Neural cell (in vitro differentiated cells): Measurements from ENCODE around the gene ITGB1BP1. TPM values are rescaled to one million over a fixed set of nuclear protein-coding genes. Genes with fewer than 3 reads are reported as not detected.

Source experiments
- H2AFZ ChIP-seq: fragments of 200-600, 300-800 bp; sonication (generic), shearing (Covaris generic); 2 replicates; pipeline ENCODE4 v1.6.0; 2014; ENCODE audit warnings: low read depth, mild to moderate bottlenecking, antibody characterized with exemption, low read length, moderate library complexity
- H3F3A ChIP-seq: fragments of 200-600 bp; shearing (Covaris generic); 2 replicates; pipeline ENCODE4 v1.6.1; 2016; ENCODE audit warnings: mild to moderate bottlenecking, moderate library complexity, mixed read lengths, antibody characterized with exemption, low read length; ENCODE audit not compliant: insufficient read depth, poor library complexity, severe bottlenecking
- H3K27ac ChIP-seq: fragments of 200-600, 300-800 bp; sonication (generic), shearing (Covaris generic); 2 replicates; pipeline ENCODE4 v1.5.1; 2014; ENCODE audit warnings: mild to moderate bottlenecking, low read length, moderate library complexity
- H3K27me3 ChIP-seq: fragments of 300-800, 200-600 bp; sonication (generic), shearing (Covaris generic); 2 replicates; pipeline ENCODE4 v1.6.0; 2014; ENCODE audit warnings: mild to moderate bottlenecking, low read depth, low read length, moderate library complexity; ENCODE audit not compliant: insufficient read depth
- H3K36me3 ChIP-seq: fragments of 300-800, 200-600 bp; sonication (generic), shearing (Covaris generic); 2 replicates; pipeline ENCODE4 v1.5.1; 2014; ENCODE audit warnings: mild to moderate bottlenecking, antibody characterized with exemption, low read length, moderate library complexity; ENCODE audit not compliant: insufficient read depth
- H3K4me2 ChIP-seq: fragments of 300-800, 200-600 bp; sonication (generic), shearing (Covaris generic); 2 replicates; pipeline ENCODE4 v1.6.0; 2014; ENCODE audit warnings: mild to moderate bottlenecking, low read length
- H3K4me3 ChIP-seq: fragments of 300-800, 200-600 bp; sonication (generic), shearing (Covaris generic); 2 replicates; pipeline ENCODE4 v1.5.1; 2014; ENCODE audit warnings: mild to moderate bottlenecking, low read length, moderate library complexity
- H3K79me2 ChIP-seq: fragments of 200-600 bp; shearing (Covaris generic); replicated peaks from 2 replicates; pipeline ENCODE4 v1.6.0; 2014; ENCODE audit warnings: mild to moderate bottlenecking, low read length, moderate library complexity; ENCODE audit not compliant: insufficient read depth
- H3K9ac ChIP-seq: fragments of 300-800, 200-600 bp; sonication (generic), shearing (Covaris generic); 2 replicates; pipeline ENCODE4 v1.6.1; 2016; ENCODE audit warnings: mild to moderate bottlenecking, low read length, mixed read lengths
- H3K9me2 ChIP-seq: fragments of 200-600 bp; shearing (Covaris generic); 2 replicates; pipeline ENCODE4 v1.6.1; 2016; ENCODE audit warnings: mild to moderate bottlenecking, low read length, mixed read lengths; ENCODE audit not compliant: insufficient read depth
- H3K9me3 ChIP-seq: fragments of 200-600, 300-800 bp; sonication (generic), shearing (Covaris generic); 2 replicates; pipeline ENCODE4 v1.6.1; 2016; ENCODE audit warnings: mild to moderate bottlenecking, mixed run types, low read length, moderate library complexity, mixed read lengths
- H4K20me1 ChIP-seq: fragments of 200-600 bp; shearing (Covaris generic); 2 replicates; pipeline ENCODE4 v1.6.1; 2016; ENCODE audit warnings: mild to moderate bottlenecking, mixed run types; ENCODE audit not compliant: insufficient read depth
- EP300 ChIP-seq: fragments of 450-650 bp; conservative IDR thresholded peaks from 2 replicates; pipeline ENCODE4 v1.6.1; 2014; ENCODE audit warnings: antibody characterized with exemption, mild to moderate bottlenecking, moderate library complexity; ENCODE audit not compliant: poor library complexity, severe bottlenecking
- EZH2 ChIP-seq: fragments of 200-600, 300-800 bp; shearing (Covaris generic), sonication (generic); IDR thresholded peaks from 2 replicates; pipeline ENCODE4 v1.6.1; 2014; ENCODE audit warnings: antibody characterized with exemption, low read length, borderline replicate concordance, mild to moderate bottlenecking; ENCODE audit not compliant: insufficient read depth, poor library complexity, severe bottlenecking
- MXI1 ChIP-seq: fragments of 450-650 bp; conservative IDR thresholded peaks from 2 replicates; pipeline ENCODE4 v1.6.1; 2014; ENCODE audit warnings: antibody characterized with exemption, mild to moderate bottlenecking; ENCODE audit not compliant: poor library complexity, severe bottlenecking
- POLR2AphosphoS5 ChIP-seq: IDR thresholded peaks from 2 replicates; pipeline ENCODE4 v1.6.1; 2012
- RAD21 ChIP-seq: fragments of 450-650 bp; conservative IDR thresholded peaks from 2 replicates; pipeline ENCODE4 v1.6.1; 2014; ENCODE audit warnings: antibody characterized with exemption, mild to moderate bottlenecking, moderate library complexity
- SMC3 ChIP-seq: fragments of 450-650 bp; conservative IDR thresholded peaks from 2 replicates; pipeline ENCODE4 v1.6.1; 2014; ENCODE audit warnings: antibody characterized with exemption, mild to moderate bottlenecking, moderate library complexity; ENCODE audit not compliant: poor library complexity
- TAF1 ChIP-seq: IDR thresholded peaks from 2 replicates; pipeline ENCODE4 v1.6.1; 2012; ENCODE audit warnings: low read depth
- polyA plus RNA-seq: library from polyadenylated mRNA; depleted of rRNA; stranded (reverse); fragments of >200 nt; gene quantifications from 2 replicates; pipeline ENCODE4 v1.2.3, GENCODE V29; 2014
- TF ChIP-seq, protein P1 (sequence below): fragments of 450-650 bp; IDR thresholded peaks from 2 replicates; pipeline ENCODE4 v1.5.1; 2014; ENCODE audit warnings: antibody characterized with exemption, mild to moderate bottlenecking, moderate library complexity; ENCODE audit not compliant: poor library complexity, severe bottlenecking
- TF ChIP-seq, protein P2 (sequence below): IDR thresholded peaks from 2 replicates; pipeline ENCODE4 v1.6.1; 2012; ENCODE audit warnings: borderline replicate concordance

Gene ITGB1BP1
- polyA plus RNA-seq, 1 donor from 2014 or later = 98.0 TPM

- no peak overlapping the region for H2AFZ ChIP-seq
- no peaks in the 10 kb centered on the region for H4K20me1 ChIP-seq
- no peak overlapping the region for H3K4me2 ChIP-seq
- no peak overlapping the region for H3K27ac ChIP-seq
- no peak overlapping the region for H3K4me3 ChIP-seq
- no peaks in the 10 kb centered on the region for H3K36me3 ChIP-seq
- H3K9me3 ChIP-seq = no peaks in the 10 kb centered on the region
- TF ChIP-seq, protein P1, sequence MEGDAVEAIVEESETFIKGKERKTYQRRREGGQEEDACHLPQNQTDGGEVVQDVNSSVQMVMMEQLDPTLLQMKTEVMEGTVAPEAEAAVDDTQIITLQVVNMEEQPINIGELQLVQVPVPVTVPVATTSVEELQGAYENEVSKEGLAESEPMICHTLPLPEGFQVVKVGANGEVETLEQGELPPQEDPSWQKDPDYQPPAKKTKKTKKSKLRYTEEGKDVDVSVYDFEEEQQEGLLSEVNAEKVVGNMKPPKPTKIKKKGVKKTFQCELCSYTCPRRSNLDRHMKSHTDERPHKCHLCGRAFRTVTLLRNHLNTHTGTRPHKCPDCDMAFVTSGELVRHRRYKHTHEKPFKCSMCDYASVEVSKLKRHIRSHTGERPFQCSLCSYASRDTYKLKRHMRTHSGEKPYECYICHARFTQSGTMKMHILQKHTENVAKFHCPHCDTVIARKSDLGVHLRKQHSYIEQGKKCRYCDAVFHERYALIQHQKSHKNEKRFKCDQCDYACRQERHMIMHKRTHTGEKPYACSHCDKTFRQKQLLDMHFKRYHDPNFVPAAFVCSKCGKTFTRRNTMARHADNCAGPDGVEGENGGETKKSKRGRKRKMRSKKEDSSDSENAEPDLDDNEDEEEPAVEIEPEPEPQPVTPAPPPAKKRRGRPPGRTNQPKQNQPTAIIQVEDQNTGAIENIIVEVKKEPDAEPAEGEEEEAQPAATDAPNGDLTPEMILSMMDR = no peak
- no peak for TF ChIP-seq POLR2AphosphoS5
- TF ChIP-seq EZH2 = no peak
- H3K9me2 ChIP-seq = no peaks in the 10 kb centered on the region
- no peak overlapping the region for H3K9ac ChIP-seq
- no peaks in the 10 kb centered on the region for H3K27me3 ChIP-seq
- H3K79me2 ChIP-seq = no peaks in the 10 kb centered on the region
- no peaks in the 10 kb centered on the region for H3F3A ChIP-seq
Measured at GRCh38 chr2:9375857-9376428, 47.4 kb downstream of the ITGB1BP1 start.

GRCh38 chr2:9374071-9374730, 49.1 kb downstream of the ITGB1BP1 start:
- H3K4me3 ChIP-seq = no peak overlapping the region
- H3K9me2 ChIP-seq = no peaks in the 10 kb centered on the region
- H2AFZ ChIP-seq = no peak overlapping the region
- no peaks in the 10 kb centered on the region for H3K27me3 ChIP-seq
- no peak overlapping the region for H3K9ac ChIP-seq
- no peak overlapping the region for H3K27ac ChIP-seq
- H3F3A ChIP-seq = no peaks in the 10 kb centered on the region
- H3K79me2 ChIP-seq = no peaks in the 10 kb centered on the region
- H3K36me3 ChIP-seq = no peaks in the 10 kb centered on the region
- TF ChIP-seq, protein P1 = no peak
- TF ChIP-seq POLR2AphosphoS5 (no peak), TAF1 (no peak), EP300 (no peak), SMC3 (no peak), MXI1 (no peak), RAD21 (no peak), EZH2 (no peak)
- TF ChIP-seq, protein P2, sequence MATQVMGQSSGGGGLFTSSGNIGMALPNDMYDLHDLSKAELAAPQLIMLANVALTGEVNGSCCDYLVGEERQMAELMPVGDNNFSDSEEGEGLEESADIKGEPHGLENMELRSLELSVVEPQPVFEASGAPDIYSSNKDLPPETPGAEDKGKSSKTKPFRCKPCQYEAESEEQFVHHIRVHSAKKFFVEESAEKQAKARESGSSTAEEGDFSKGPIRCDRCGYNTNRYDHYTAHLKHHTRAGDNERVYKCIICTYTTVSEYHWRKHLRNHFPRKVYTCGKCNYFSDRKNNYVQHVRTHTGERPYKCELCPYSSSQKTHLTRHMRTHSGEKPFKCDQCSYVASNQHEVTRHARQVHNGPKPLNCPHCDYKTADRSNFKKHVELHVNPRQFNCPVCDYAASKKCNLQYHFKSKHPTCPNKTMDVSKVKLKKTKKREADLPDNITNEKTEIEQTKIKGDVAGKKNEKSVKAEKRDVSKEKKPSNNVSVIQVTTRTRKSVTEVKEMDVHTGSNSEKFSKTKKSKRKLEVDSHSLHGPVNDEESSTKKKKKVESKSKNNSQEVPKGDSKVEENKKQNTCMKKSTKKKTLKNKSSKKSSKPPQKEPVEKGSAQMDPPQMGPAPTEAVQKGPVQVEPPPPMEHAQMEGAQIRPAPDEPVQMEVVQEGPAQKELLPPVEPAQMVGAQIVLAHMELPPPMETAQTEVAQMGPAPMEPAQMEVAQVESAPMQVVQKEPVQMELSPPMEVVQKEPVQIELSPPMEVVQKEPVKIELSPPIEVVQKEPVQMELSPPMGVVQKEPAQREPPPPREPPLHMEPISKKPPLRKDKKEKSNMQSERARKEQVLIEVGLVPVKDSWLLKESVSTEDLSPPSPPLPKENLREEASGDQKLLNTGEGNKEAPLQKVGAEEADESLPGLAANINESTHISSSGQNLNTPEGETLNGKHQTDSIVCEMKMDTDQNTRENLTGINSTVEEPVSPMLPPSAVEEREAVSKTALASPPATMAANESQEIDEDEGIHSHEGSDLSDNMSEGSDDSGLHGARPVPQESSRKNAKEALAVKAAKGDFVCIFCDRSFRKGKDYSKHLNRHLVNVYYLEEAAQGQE = no peak
- no peaks in the 10 kb centered on the region for H3K9me3 ChIP-seq
- H4K20me1 ChIP-seq = no peaks in the 10 kb centered on the region
- H3K4me2 ChIP-seq = no peak overlapping the region
